ENCODE results near the gene SMAD6.

The SMAD6 gene

GRCh38 chr15:66770518-66771350, 68.7 kb downstream of the SMAD6 start:
- no peaks in the 10 kb centered on the region for H3K27me3 ChIP-seq
- TF ChIP-seq CTCF (IDR thresholded peaks at IDR 0.05; ENCODE audit: low read depth, low read length), result no peak
- H3K4me3 ChIP-seq (ENCODE audit: low read depth, low read length), result no peak overlapping the region
- DNase-seq, result no peak
- H3K36me3 ChIP-seq, result peaks cover 15% of the 10 kb centered on the region
- H3K9me3 ChIP-seq, result no peaks in the 10 kb centered on the region
- H3K4me1 ChIP-seq, result peaks cover 53% of the 10 kb centered on the region

- Histone ChIP-seq H3K9me3 (no peaks in the 10 kb centered on the region), H3K27me3 (no peaks in the 10 kb centered on the region), H3K4me3 (ENCODE audit: low read depth, low read length) (no peak overlapping the region), H3K4me1 (peaks cover 48% of the 10 kb centered on the region), H3K36me3 (peaks cover 18% of the 10 kb centered on the region)
- TF ChIP-seq CTCF (IDR thresholded peaks at IDR 0.05; ENCODE audit: low read depth, low read length), result no peak
- DNase-seq, result no peak
Measured at GRCh38 chr15:66771351-66771650, 69.3 kb downstream of the SMAD6 start.

GRCh38 chr15:66772604-66773128, 70.6 kb downstream of the SMAD6 start:
- H3K27me3 ChIP-seq, result no peaks in the 10 kb centered on the region
- peaks cover 18% of the 10 kb centered on the region for H3K36me3 ChIP-seq
- peak; percentile 40 for DNase-seq
- H3K4me1 ChIP-seq, result peaks cover 43% of the 10 kb centered on the region
- no peak for TF ChIP-seq CTCF (IDR thresholded peaks at IDR 0.05; ENCODE audit: low read depth, low read length)
- no peak overlapping the region for H3K4me3 ChIP-seq (ENCODE audit: low read depth, low read length)
- H3K9me3 ChIP-seq, result no peaks in the 10 kb centered on the region

GRCh38 chr15:66773129-66773873, 71.3 kb downstream of the SMAD6 start:
- H3K9me3 ChIP-seq, result no peaks in the 10 kb centered on the region
- no peaks in the 10 kb centered on the region for H3K27me3 ChIP-seq
- H3K4me1 ChIP-seq, result peaks cover 43% of the 10 kb centered on the region
- peaks cover 18% of the 10 kb centered on the region for H3K36me3 ChIP-seq
- TF ChIP-seq CTCF (IDR thresholded peaks at IDR 0.05; ENCODE audit: low read depth, low read length), result no peak
- DNase-seq, result no peak
- no peak overlapping the region for H3K4me3 ChIP-seq (ENCODE audit: low read depth, low read length)

- peaks cover 43% of the 10 kb centered on the region for H3K4me1 ChIP-seq
- H3K9me3 ChIP-seq, result no peaks in the 10 kb centered on the region
- peak; percentile 100 for TF ChIP-seq CTCF (IDR thresholded peaks at IDR 0.05; ENCODE audit: low read depth, low read length)
- no peak overlapping the region for H3K4me3 ChIP-seq (ENCODE audit: low read depth, low read length)
- H3K27me3 ChIP-seq, result no peaks in the 10 kb centered on the region
- H3K36me3 ChIP-seq, result peaks cover 15% of the 10 kb centered on the region
- DNase-seq, result peak; percentile 89
Measured at GRCh38 chr15:66774001-66774814, 72.2 kb downstream of the SMAD6 start.

All from BE2C (cell line).